ENCODE results near the gene LARP1. TPM values are rescaled to one million over a fixed set of nuclear protein-coding genes. Genes with fewer than 3 reads are reported as not detected.

The LARP1 gene
- total and polyA plus RNA-seq, 9 of the 15 experiments (the other 6 are each of a cell fraction or from before 2014, with no cell fraction given) = 22.6 to 300 (median 92.0) TPM

DNA sequence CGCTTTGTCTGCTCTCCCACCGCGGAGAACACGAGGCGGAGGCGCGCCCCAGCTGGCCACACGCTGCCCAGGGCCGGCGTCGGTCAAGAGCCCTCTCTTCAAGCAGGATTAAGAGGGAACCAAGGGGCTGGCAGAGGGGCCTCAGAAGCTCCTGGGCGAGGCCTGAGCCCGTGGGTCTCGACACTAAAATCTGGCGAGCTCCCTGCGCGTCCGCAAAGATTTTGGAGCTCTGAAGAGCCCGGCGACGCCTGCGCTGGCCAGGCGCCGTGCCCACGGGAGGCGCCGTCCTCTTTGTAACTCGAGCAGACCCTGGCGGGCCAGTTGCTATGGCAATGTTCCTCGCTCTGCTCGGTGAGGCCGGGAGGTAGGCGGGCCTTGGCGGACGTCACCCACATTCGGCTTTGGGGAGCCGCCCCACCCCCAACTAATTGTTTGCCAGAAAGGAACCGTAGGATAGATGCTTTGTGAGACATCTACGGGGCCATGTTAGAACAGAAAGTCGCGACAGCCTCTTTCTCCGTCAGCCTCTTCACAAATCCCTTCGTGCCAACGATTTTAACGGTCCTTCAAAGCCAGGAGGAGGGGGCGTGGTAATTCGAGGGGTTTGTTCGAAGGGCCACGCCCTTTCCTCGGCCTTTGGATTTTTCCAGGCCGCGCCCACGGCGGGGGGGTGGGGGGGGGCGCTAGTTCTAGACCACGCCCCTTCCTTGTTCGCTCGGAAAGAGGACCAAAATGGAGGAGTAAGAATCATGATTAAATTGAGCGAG lies 102.5 kb downstream of the LARP1 start (continued):
- TF ChIP-seq FOXA1 (IDR thresholded peaks at IDR 0.05; ENCODE audit: borderline replicate concordance) (no peak), POLR2A (conservative IDR thresholded peaks at IDR 0.05) (peak; percentile 1), CREM (IDR thresholded peaks at IDR 0.05; ENCODE audit: low read depth) (peak; percentile 67), NELFE (IDR thresholded peaks at IDR 0.05; ENCODE audit: insufficient read depth, insufficient read length) (no peak), BMI1 (IDR thresholded peaks at IDR 0.05; ENCODE audit: low read length) (peak; percentile 90), GABPB1 (CRISPR knock-in tag; IDR thresholded peaks at IDR 0.05) (no peak), RBM22 (IDR thresholded peaks at IDR 0.05; ENCODE audit: low read depth, low read length, poor library complexity, severe bottlenecking) (peak; percentile 87), SRSF1 (IDR thresholded peaks at IDR 0.05; ENCODE audit: low read depth, low read length) (no peak), STAG1 (CRISPR knock-in tag; IDR thresholded peaks at IDR 0.05; ENCODE audit: borderline replicate concordance) (no peak), ZBED1 (IDR thresholded peaks at IDR 0.05) (no peak), HNRNPK (IDR thresholded peaks at IDR 0.05; ENCODE audit: low read depth, low read length, poor library complexity, severe bottlenecking) (no peak), SETDB1 (IDR thresholded peaks at IDR 0.05; ENCODE audit: low read length) (no peak), C11orf30 (IDR thresholded peaks at IDR 0.05; ENCODE audit: low read depth) (no peak), NFE2L1 (tag; IDR thresholded peaks at IDR 0.05; ENCODE audit: borderline replicate concordance, low read depth) (no peak), ZNF347 (CRISPR knock-in tag; IDR thresholded peaks at IDR 0.05; ENCODE audit: low read depth) (no peak), SAFB2 (IDR thresholded peaks at IDR 0.05; ENCODE audit: borderline replicate concordance, low read depth, low read length, severe bottlenecking) (no peak)
- TF ChIP-seq, protein P1, sequence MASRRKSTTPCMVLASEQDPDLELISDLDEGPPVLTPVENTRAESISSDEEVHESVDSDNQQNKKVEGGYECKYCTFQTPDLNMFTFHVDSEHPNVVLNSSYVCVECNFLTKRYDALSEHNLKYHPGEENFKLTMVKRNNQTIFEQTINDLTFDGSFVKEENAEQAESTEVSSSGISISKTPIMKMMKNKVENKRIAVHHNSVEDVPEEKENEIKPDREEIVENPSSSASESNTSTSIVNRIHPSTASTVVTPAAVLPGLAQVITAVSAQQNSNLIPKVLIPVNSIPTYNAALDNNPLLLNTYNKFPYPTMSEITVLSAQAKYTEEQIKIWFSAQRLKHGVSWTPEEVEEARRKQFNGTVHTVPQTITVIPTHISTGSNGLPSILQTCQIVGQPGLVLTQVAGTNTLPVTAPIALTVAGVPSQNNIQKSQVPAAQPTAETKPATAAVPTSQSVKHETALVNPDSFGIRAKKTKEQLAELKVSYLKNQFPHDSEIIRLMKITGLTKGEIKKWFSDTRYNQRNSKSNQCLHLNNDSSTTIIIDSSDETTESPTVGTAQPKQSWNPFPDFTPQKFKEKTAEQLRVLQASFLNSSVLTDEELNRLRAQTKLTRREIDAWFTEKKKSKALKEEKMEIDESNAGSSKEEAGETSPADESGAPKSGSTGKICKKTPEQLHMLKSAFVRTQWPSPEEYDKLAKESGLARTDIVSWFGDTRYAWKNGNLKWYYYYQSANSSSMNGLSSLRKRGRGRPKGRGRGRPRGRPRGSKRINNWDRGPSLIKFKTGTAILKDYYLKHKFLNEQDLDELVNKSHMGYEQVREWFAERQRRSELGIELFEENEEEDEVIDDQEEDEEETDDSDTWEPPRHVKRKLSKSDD (conservative IDR thresholded peaks at IDR 0.05; ENCODE audit: low read length) = no peak; the same call in 1 of the 2 replicates
- TF ChIP-seq, protein P2, sequence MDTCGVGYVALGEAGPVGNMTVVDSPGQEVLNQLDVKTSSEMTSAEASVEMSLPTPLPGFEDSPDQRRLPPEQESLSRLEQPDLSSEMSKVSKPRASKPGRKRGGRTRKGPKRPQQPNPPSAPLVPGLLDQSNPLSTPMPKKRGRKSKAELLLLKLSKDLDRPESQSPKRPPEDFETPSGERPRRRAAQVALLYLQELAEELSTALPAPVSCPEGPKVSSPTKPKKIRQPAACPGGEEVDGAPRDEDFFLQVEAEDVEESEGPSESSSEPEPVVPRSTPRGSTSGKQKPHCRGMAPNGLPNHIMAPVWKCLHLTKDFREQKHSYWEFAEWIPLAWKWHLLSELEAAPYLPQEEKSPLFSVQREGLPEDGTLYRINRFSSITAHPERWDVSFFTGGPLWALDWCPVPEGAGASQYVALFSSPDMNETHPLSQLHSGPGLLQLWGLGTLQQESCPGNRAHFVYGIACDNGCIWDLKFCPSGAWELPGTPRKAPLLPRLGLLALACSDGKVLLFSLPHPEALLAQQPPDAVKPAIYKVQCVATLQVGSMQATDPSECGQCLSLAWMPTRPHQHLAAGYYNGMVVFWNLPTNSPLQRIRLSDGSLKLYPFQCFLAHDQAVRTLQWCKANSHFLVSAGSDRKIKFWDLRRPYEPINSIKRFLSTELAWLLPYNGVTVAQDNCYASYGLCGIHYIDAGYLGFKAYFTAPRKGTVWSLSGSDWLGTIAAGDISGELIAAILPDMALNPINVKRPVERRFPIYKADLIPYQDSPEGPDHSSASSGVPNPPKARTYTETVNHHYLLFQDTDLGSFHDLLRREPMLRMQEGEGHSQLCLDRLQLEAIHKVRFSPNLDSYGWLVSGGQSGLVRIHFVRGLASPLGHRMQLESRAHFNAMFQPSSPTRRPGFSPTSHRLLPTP (IDR thresholded peaks at IDR 0.05; ENCODE audit: borderline replicate concordance, extremely low read depth, insufficient read length) = no peak
- TF ChIP-seq, protein P3, sequence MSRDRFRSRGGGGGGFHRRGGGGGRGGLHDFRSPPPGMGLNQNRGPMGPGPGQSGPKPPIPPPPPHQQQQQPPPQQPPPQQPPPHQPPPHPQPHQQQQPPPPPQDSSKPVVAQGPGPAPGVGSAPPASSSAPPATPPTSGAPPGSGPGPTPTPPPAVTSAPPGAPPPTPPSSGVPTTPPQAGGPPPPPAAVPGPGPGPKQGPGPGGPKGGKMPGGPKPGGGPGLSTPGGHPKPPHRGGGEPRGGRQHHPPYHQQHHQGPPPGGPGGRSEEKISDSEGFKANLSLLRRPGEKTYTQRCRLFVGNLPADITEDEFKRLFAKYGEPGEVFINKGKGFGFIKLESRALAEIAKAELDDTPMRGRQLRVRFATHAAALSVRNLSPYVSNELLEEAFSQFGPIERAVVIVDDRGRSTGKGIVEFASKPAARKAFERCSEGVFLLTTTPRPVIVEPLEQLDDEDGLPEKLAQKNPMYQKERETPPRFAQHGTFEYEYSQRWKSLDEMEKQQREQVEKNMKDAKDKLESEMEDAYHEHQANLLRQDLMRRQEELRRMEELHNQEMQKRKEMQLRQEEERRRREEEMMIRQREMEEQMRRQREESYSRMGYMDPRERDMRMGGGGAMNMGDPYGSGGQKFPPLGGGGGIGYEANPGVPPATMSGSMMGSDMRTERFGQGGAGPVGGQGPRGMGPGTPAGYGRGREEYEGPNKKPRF (IDR thresholded peaks at IDR 0.05; ENCODE audit: low read depth, low read length) = no peak
- TF ChIP-seq, protein P4, sequence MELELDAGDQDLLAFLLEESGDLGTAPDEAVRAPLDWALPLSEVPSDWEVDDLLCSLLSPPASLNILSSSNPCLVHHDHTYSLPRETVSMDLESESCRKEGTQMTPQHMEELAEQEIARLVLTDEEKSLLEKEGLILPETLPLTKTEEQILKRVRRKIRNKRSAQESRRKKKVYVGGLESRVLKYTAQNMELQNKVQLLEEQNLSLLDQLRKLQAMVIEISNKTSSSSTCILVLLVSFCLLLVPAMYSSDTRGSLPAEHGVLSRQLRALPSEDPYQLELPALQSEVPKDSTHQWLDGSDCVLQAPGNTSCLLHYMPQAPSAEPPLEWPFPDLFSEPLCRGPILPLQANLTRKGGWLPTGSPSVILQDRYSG (tag; conservative IDR thresholded peaks at IDR 0.05; ENCODE audit: low read depth) = no peak
